Panc1 (cell line): Measurements from ENCODE around the gene SLX9.

Source experiments
- POLR2AphosphoS5 ChIP-seq: IDR thresholded peaks from 2 replicates; pipeline ENCODE4 v1.6.1; 2012; ENCODE audit warnings: mild to moderate bottlenecking, low read depth, low read length, moderate library complexity
- SIN3A ChIP-seq: IDR thresholded peaks from 2 replicates; pipeline ENCODE4 v1.6.1; 2012; ENCODE audit warnings: low read depth, mild to moderate bottlenecking, low read length, moderate library complexity, borderline replicate concordance; ENCODE audit not compliant: insufficient read depth
- TF ChIP-seq, protein P1 (sequence below): fragments of 450-650 bp; IDR thresholded peaks from 2 replicates; pipeline ENCODE4 v1.5.1; 2017; ENCODE audit warnings: mild to moderate bottlenecking

DNA sequence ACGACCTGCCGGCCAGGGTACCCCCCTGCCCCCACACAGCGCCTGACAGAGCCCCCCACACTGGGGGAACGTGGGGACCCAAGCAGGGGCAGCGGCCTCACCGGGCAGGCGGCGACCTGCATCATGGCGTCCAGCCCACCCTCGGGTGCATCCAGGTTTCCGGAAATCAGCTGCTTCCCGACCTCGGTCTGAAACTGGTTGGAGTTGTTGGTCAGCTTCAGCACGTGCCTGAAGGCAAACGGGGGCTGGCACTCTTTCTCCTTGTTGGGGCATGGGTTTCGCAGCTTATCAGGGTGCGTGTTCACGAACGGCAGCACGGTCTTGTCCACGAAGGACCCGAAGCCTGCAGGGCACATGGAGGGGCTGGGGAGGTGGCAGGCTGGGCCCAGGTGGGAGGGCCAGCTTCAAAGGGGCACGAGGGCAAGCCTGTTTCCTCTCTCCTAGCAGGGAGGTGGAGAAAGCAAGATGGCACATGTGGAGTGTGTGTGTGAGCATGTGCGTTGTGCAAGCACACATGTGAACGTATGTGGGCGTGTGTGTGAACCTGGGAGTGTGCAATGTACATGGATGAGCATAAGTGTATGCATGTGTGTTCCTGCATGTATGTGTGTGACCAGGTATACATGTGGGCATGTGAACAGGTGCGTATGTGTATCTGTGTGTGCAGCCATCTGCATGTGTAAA, 38.3 kb upstream of the SLX9 start:
- TF ChIP-seq, protein P1, sequence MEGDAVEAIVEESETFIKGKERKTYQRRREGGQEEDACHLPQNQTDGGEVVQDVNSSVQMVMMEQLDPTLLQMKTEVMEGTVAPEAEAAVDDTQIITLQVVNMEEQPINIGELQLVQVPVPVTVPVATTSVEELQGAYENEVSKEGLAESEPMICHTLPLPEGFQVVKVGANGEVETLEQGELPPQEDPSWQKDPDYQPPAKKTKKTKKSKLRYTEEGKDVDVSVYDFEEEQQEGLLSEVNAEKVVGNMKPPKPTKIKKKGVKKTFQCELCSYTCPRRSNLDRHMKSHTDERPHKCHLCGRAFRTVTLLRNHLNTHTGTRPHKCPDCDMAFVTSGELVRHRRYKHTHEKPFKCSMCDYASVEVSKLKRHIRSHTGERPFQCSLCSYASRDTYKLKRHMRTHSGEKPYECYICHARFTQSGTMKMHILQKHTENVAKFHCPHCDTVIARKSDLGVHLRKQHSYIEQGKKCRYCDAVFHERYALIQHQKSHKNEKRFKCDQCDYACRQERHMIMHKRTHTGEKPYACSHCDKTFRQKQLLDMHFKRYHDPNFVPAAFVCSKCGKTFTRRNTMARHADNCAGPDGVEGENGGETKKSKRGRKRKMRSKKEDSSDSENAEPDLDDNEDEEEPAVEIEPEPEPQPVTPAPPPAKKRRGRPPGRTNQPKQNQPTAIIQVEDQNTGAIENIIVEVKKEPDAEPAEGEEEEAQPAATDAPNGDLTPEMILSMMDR: no peak
- TF ChIP-seq POLR2AphosphoS5 (no peak), SIN3A (no peak)
